Temporal lobe (tissue), 1 donor: ENCODE measurements around the gene GID8. TPM values are rescaled to one million over a fixed set of nuclear protein-coding genes. Genes with fewer than 3 reads are reported as not detected.

ENCODE experiments used
- total RNA-seq: library from RNA; depleted of rRNA; stranded (reverse); fragments of >200 nt; gene quantifications from one replicate; pipeline ENCODE4 v1.2.3, GENCODE V29; 2014

Gene GID8
- total RNA-seq, 1 donor from 2014 or later: 40.3 TPM

Other genes starting within 250 kb of the GID8 start
- 5.7 TPM for gene NTSR1, start 229.3 kb upstream of the GID8 start, total RNA-seq
- 9.8 TPM for gene MRGBP, start 141.7 kb upstream of the GID8 start, total RNA-seq
- 17.9 TPM for gene OGFR, start 133.3 kb upstream of the GID8 start, total RNA-seq
- gene COL9A3, start 121.1 kb upstream of the GID8 start, total RNA-seq: 22.9 TPM
- 8.9 TPM for gene TCFL5, start 76.3 kb upstream of the GID8 start, total RNA-seq
- 32.2 TPM for gene DIDO1, start 11.6 kb upstream of the GID8 start, total RNA-seq
- under 0.01 TPM for gene SLC17A9, start 14.6 kb downstream of the GID8 start, total RNA-seq
- 0.25 TPM for gene BHLHE23, start 68.8 kb downstream of the GID8 start, total RNA-seq